Activated T-helper 1 cell treated with Interleukin-2 at 50 U/mL for 16 hours (primary cell): ENCODE results near the gene ZNF490.

ENCODE experiments used
- DNase-seq: peaks from one replicate; pipeline ENCODE4 v3.0.0-alpha.2; 2020; ENCODE audit warnings: low read depth

ZNF490 gene

DNA sequence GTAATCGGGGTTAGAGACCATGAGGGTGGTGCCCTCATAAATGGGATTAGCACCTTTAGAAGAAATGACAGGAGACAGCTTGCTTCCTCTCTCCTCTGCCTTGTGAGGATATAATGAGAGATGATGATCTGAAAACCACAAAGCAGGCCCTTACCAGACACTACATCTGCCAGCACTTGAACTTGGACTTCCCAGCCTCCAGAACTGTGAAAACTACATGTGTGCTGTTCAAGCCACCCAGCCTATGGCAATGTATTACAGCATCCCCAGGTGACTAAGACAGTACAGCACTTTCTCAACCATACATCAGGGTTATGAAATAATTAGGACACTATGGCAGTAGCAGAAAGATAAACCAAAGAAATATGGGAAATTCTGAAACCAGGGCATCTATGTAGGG lies 66.8 kb downstream of the ZNF490 start:
- DNase-seq = no peak
